ENCODE data around the gene SYT13.

DNA sequence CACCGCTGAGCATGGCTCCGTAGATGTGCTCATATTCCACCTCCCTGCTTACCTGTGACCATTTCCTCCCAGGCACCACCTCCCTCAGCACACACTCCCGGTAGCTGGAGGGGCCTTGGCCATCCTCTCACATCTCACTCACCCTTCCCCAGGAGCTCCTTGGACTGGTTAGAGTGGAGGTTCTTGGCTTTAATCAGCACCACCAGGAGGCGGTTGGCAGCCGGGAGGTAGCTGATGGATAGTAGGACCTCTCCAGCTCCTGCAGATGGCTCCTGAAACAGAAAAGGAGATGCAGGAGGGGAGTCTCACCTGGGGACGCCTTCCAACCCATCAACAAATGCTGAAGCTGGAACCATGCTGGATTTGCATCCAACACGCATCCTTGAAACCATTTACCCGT is 39.9 kb downstream of the SYT13 start:
- TF ChIP-seq, protein P1, sequence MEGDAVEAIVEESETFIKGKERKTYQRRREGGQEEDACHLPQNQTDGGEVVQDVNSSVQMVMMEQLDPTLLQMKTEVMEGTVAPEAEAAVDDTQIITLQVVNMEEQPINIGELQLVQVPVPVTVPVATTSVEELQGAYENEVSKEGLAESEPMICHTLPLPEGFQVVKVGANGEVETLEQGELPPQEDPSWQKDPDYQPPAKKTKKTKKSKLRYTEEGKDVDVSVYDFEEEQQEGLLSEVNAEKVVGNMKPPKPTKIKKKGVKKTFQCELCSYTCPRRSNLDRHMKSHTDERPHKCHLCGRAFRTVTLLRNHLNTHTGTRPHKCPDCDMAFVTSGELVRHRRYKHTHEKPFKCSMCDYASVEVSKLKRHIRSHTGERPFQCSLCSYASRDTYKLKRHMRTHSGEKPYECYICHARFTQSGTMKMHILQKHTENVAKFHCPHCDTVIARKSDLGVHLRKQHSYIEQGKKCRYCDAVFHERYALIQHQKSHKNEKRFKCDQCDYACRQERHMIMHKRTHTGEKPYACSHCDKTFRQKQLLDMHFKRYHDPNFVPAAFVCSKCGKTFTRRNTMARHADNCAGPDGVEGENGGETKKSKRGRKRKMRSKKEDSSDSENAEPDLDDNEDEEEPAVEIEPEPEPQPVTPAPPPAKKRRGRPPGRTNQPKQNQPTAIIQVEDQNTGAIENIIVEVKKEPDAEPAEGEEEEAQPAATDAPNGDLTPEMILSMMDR (conservative IDR thresholded peaks at IDR 0.05): no peak
- TF ChIP-seq ZFX (IDR thresholded peaks at IDR 0.05): no peak
